OCI-LY1 (cell line): ENCODE measurements around the gene LRRC8E.

ENCODE experiments used
- H2AFZ ChIP-seq: fragments of 200-600 bp; sonication (generic), shearing (Covaris generic); 2 replicates; pipeline ENCODE4 v1.6.0; 2014; ENCODE audit warnings: antibody characterized with exemption, mild to moderate bottlenecking, low read length
- H3F3A ChIP-seq: fragments of 200-600 bp; sonication (generic), shearing (Covaris generic); 2 replicates; pipeline ENCODE4 v1.6.0; 2014; ENCODE audit warnings: mild to moderate bottlenecking, antibody characterized with exemption, low read length, moderate library complexity; ENCODE audit not compliant: insufficient read depth
- H3K27ac ChIP-seq: fragments of 200-600 bp; sonication (generic); 2 replicates; pipeline ENCODE4 v1.5.1; 2014; ENCODE audit warnings: low read length, mixed run types, mild to moderate bottlenecking, low read depth; ENCODE audit not compliant: poor library complexity, severe bottlenecking
- H3K27me3 ChIP-seq: fragments of 200-600 bp; sonication (generic); 2 replicates; pipeline ENCODE4 v1.6.0; 2014; ENCODE audit warnings: antibody characterized with exemption, mild to moderate bottlenecking, low read length, moderate library complexity; ENCODE audit not compliant: insufficient read depth
- H3K36me3 ChIP-seq: fragments of 200-600 bp; sonication (generic); 2 replicates; pipeline ENCODE4 v1.6.1; 2014; ENCODE audit warnings: mild to moderate bottlenecking, antibody characterized with exemption, low read length, moderate library complexity, mixed read lengths; ENCODE audit not compliant: insufficient read depth
- H3K4me1 ChIP-seq: fragments of 200-600 bp; sonication (generic); 2 replicates; pipeline ENCODE4 v1.5.1; 2014; ENCODE audit warnings: mild to moderate bottlenecking, low read length, moderate library complexity; ENCODE audit not compliant: insufficient read depth, severe bottlenecking
- H3K4me2 ChIP-seq: fragments of 200-600 bp; sonication (generic), shearing (Covaris generic); 2 replicates; pipeline ENCODE4 v1.6.1; 2014; ENCODE audit warnings: low read length
- H3K4me3 ChIP-seq: fragments of 200-600 bp; sonication (generic); 2 replicates; pipeline ENCODE4 v1.5.1; 2014; ENCODE audit warnings: low read length, low read depth, mild to moderate bottlenecking, mixed read lengths; ENCODE audit not compliant: poor library complexity, severe bottlenecking
- H3K79me2 ChIP-seq: fragments of 200-600 bp; shearing (Covaris generic); 2 replicates; pipeline ENCODE4 v1.6.1; 2016; ENCODE audit warnings: mixed run types, low read length, mixed read lengths; ENCODE audit not compliant: insufficient read depth
- H3K9ac ChIP-seq: fragments of 200-600 bp; sonication (generic), shearing (Covaris generic); 2 replicates; pipeline ENCODE4 v1.6.1; 2014; ENCODE audit warnings: mild to moderate bottlenecking, low read length, mixed read lengths
- H3K9me2 ChIP-seq: fragments of 200-600 bp; sonication (generic), shearing (Covaris generic); 2 replicates; pipeline ENCODE4 v1.6.1; 2014; ENCODE audit warnings: low read depth, mild to moderate bottlenecking, low read length, mixed read lengths
- H3K9me3 ChIP-seq: fragments of 200-600 bp; shearing (Covaris generic); 2 replicates; pipeline ENCODE4 v1.6.1; 2014; ENCODE audit warnings: low read length, mixed read lengths
- H4K20me1 ChIP-seq: fragments of 200-600 bp; sonication (generic), shearing (Covaris generic); 2 replicates; pipeline ENCODE4 v1.6.0; 2016; ENCODE audit warnings: mild to moderate bottlenecking, low read length; ENCODE audit not compliant: insufficient read depth
- EZH2 ChIP-seq: fragments of 200-600 bp; sonication (generic), shearing (Covaris generic); IDR thresholded peaks from 2 replicates; pipeline ENCODE4 v1.8.0; 2017; ENCODE audit warnings: borderline replicate concordance, mixed run types, mild to moderate bottlenecking, antibody characterized with exemption, low read length, moderate library complexity, mixed read lengths
- TF ChIP-seq, protein P1 (sequence below): fragments of 200-600 bp; sonication (generic), shearing (Covaris generic); IDR thresholded peaks from 2 replicates; pipeline ENCODE4 v1.5.1; 2017; ENCODE audit warnings: mild to moderate bottlenecking, antibody characterized with exemption, low read length, moderate library complexity, mixed read lengths

LRRC8E gene

DNA sequence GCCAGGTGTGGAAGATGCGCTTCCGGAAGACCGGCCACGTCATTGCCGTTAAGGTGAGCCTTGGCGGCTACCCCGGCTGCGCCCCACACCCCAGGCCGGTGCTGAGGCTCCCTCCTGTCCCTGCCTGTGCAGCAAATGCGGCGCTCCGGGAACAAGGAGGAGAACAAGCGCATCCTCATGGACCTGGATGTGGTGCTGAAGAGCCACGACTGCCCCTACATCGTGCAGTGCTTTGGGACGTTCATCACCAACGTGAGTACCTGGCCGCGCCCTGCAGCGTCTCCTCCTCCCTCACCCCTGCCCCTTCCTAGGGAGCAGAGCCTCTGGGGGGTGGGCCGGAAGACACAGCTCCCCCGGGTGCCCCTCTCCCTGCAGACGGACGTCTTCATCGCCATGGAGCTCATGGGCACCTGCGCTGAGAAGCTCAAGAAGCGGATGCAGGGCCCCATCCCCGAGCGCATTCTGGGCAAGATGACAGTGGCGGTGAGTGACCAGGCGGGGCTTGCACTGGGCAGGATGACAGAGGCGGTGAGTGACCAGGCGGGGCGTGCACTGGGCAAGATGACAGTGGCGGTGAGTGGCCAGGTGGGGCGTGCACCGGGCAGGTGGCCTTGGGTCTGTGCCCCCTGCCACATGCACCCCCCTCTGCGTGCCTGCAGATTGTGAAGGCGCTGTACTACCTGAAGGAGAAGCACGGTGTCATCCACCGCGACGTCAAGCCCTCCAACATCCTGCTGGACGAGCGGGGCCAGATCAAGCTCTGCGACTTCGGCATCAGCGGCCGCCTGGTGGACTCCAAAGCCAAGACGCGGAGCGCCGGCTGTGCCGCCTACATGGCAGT, 22.2 kb downstream of the LRRC8E start:
- peaks cover 43% of the 10 kb centered on the region for H3K36me3 ChIP-seq

DNA sequence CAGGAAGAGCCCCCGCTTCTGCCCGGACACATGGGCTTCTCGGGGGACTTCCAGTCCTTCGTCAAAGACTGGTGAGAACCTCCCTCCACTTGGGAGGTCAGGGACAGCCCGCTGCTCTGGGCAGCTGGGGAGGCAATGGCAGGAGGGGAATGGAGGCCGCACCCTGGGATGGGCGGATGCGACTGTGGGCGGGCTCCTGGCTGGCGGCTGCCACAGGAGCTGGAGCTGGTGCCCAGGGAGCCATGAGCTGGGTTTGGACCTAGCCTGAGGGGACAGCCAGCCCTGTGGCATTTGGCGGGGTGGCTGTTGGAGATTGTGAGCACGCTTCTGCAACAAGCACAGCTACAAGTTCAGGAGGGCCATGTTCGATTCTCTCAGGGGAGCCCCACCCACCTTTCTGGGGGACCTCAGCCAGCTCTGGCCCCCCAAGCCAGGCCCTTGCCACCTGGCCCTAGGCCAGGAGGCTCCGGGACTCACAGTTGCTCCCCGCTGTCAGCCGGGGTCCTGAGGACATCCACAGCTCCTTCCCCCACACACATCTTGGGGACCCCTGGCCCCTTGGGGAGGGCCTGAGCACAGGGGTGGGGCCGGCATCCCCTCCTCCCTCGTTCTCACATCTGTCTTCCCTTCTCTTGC, 23.3 kb downstream of the LRRC8E start:
- no peak overlapping the region for H3K27ac ChIP-seq
- H3K36me3 ChIP-seq = peaks cover 36% of the 10 kb centered on the region
- no peaks in the 10 kb centered on the region for H3F3A ChIP-seq
- H3K9me2 ChIP-seq = no peaks in the 10 kb centered on the region
- H3K27me3 ChIP-seq = peaks cover 4% of the 10 kb centered on the region; the same call in 1 of the 2 replicates
- H3K4me2 ChIP-seq = no peak overlapping the region
- no peak overlapping the region for H2AFZ ChIP-seq
- H3K9me3 ChIP-seq = no peaks in the 10 kb centered on the region
- peaks cover 13% of the 10 kb centered on the region for H3K4me1 ChIP-seq
- TF ChIP-seq, protein P1, sequence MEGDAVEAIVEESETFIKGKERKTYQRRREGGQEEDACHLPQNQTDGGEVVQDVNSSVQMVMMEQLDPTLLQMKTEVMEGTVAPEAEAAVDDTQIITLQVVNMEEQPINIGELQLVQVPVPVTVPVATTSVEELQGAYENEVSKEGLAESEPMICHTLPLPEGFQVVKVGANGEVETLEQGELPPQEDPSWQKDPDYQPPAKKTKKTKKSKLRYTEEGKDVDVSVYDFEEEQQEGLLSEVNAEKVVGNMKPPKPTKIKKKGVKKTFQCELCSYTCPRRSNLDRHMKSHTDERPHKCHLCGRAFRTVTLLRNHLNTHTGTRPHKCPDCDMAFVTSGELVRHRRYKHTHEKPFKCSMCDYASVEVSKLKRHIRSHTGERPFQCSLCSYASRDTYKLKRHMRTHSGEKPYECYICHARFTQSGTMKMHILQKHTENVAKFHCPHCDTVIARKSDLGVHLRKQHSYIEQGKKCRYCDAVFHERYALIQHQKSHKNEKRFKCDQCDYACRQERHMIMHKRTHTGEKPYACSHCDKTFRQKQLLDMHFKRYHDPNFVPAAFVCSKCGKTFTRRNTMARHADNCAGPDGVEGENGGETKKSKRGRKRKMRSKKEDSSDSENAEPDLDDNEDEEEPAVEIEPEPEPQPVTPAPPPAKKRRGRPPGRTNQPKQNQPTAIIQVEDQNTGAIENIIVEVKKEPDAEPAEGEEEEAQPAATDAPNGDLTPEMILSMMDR = no peak
- no peak for TF ChIP-seq EZH2
- no peaks in the 10 kb centered on the region for H3K79me2 ChIP-seq
- H4K20me1 ChIP-seq = no peaks in the 10 kb centered on the region
- no peak overlapping the region for H3K9ac ChIP-seq
- no peak overlapping the region for H3K4me3 ChIP-seq

More for the DNA sequence above, 22.2 kb downstream of the LRRC8E start:
- H3K9me3 ChIP-seq = no peaks in the 10 kb centered on the region
- H3K4me3 ChIP-seq = no peak overlapping the region
- no peaks in the 10 kb centered on the region for H3F3A ChIP-seq
- H3K79me2 ChIP-seq = no peaks in the 10 kb centered on the region
- H3K9ac ChIP-seq = no peak overlapping the region
- no peak overlapping the region for H3K4me2 ChIP-seq
- peaks cover 4% of the 10 kb centered on the region; the same call in 1 of the 2 replicates for H3K27me3 ChIP-seq
- TF ChIP-seq, protein P1 = no peak
- TF ChIP-seq EZH2 = no peak
- H3K27ac ChIP-seq = no peak overlapping the region
- no peaks in the 10 kb centered on the region for H3K9me2 ChIP-seq
- H4K20me1 ChIP-seq = no peaks in the 10 kb centered on the region
- H3K4me1 ChIP-seq = peaks cover 3% of the 10 kb centered on the region
- H2AFZ ChIP-seq = no peak overlapping the region

DNA sequence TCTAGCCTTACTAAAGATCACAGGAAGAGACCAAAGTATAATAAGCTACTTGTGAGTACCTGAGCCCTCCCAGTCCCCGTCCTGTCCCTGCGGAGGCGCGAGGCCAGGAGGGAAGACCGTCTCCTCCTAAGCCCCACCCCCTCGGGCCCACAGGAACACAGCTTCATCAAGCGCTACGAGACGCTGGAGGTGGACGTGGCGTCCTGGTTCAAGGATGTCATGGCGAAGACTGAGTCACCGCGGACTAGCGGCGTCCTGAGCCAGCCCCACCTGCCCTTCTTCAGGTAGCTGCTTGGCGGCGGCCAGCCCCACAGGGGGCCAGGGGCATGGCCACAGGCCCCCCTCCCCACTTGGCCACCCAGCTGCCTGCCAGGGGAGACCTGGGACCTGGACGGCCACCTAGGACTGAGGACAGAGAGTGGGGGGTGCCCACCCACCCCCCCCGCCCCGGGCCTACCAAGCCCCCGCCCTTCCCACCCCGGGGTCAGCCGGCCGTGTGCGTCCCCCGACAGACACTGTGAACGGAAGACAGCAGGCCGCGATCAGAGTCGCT, 23.9 kb downstream of the LRRC8E start:
- TF ChIP-seq EZH2 = no peak
- TF ChIP-seq, protein P1 = no peak
- Histone ChIP-seq H3K4me1 (peaks cover 19% of the 10 kb centered on the region), H3K27me3 (peaks cover 4% of the 10 kb centered on the region; the same call in 1 of the 2 replicates), H3F3A (no peaks in the 10 kb centered on the region), H3K36me3 (peaks cover 36% of the 10 kb centered on the region), H3K4me3 (no peak overlapping the region), H2AFZ (no peak overlapping the region), H3K9me3 (no peaks in the 10 kb centered on the region), H3K79me2 (no peaks in the 10 kb centered on the region), H3K27ac (no peak overlapping the region), H3K9me2 (no peaks in the 10 kb centered on the region), H4K20me1 (no peaks in the 10 kb centered on the region), H3K4me2 (no peak overlapping the region), H3K9ac (no peak overlapping the region)
